WTC11 (cell line): Measurements from ENCODE around the gene MBD3L5. TPM values are rescaled to one million over a fixed set of nuclear protein-coding genes. Genes with fewer than 3 reads are reported as not detected.
"Not testable (repeated sequence)": the region's sequence is repeated elsewhere in the genome, so short reads cannot be mapped to it uniquely, and the experiment has no call there.

Experiments used
- ATAC-seq: fragments of 200-7000 bp; cut with Tn5 transposase; 2 replicates; pipeline ENCODE4 v1.10.0; 2021; ENCODE audit warnings: mild to moderate bottlenecking, moderate library complexity
- CTCF ChIA-PET: fragments of 300-600 bp; sonication (Branson Sonifier 250); formaldehyde crosslinking; loops from one replicate; lab custom pipeline; 2021; ENCODE audit warnings: antibody characterized with exemption; lab: Charles Lee
- POLR2A ChIA-PET: fragments of 350-600 bp; sonication (Branson Sonifier 250); formaldehyde crosslinking; loops from one replicate; lab custom pipeline; 2021; ENCODE audit warnings: antibody characterized with exemption; lab: Charles Lee
- DNase-seq: peaks from one replicate; pipeline ENCODE4 v3.0.0; 2021; ENCODE audit warnings: low spot score
- H3K27ac Mint-ChIP-seq: 2 replicates; pipeline ENCODE4 v1.8.0; 2021; ENCODE audit warnings: mixed read lengths
- H3K27me3 Mint-ChIP-seq: 2 replicates; pipeline ENCODE4 v1.8.0; 2021; ENCODE audit warnings: low read depth, mild to moderate bottlenecking, moderate library complexity, mixed read lengths
- H3K36me3 Mint-ChIP-seq: 2 replicates; pipeline ENCODE4 v1.8.0; 2021; ENCODE audit warnings: mixed read lengths
- H3K4me1 Mint-ChIP-seq: 2 replicates; pipeline ENCODE4 v1.8.0; 2022; ENCODE audit warnings: mixed read lengths
- H3K4me3 Mint-ChIP-seq: 2 replicates; pipeline ENCODE4 v1.8.0; 2021; ENCODE audit warnings: mild to moderate bottlenecking, moderate library complexity, mixed read lengths
- H3K9me3 Mint-ChIP-seq: 2 replicates; pipeline ENCODE4 v1.8.0; 2021; ENCODE audit warnings: mixed read lengths
- E2F4 ChIP-seq: sonication (generic); formaldehyde crosslinking; IDR thresholded peaks from 2 replicates; pipeline ENCODE4 v1.8.1; 2022; ENCODE audit warnings: low read depth, mild to moderate bottlenecking, moderate library complexity, missing genetic modification reagents, borderline replicate concordance
- E2F5 ChIP-seq: sonication (generic); formaldehyde crosslinking; IDR thresholded peaks from 2 replicates; pipeline ENCODE4 v1.8.1; 2022; ENCODE audit warnings: mild to moderate bottlenecking, moderate library complexity, missing genetic modification reagents
- NR1H2 ChIP-seq: sonication (generic); formaldehyde crosslinking; IDR thresholded peaks from 2 replicates; pipeline ENCODE4 v1.9.0; 2021; ENCODE audit warnings: mild to moderate bottlenecking, moderate library complexity, missing genetic modification reagents
- PRRX2 ChIP-seq: fragments of 250-450 bp; sonication (Bioruptor Pico); IDR thresholded peaks from 2 replicates; pipeline ENCODE4 v1.8.0; 2021; ENCODE audit warnings: mild to moderate bottlenecking
- SMAD3 ChIP-seq: sonication (generic); formaldehyde crosslinking; IDR thresholded peaks from 2 replicates; pipeline ENCODE4 v1.8.0; 2022; ENCODE audit warnings: missing genetic modification reagents, mild to moderate bottlenecking, borderline replicate concordance
- SOX15 ChIP-seq: fragments of 250-450 bp; sonication (Bioruptor Pico); IDR thresholded peaks from 2 replicates; pipeline ENCODE4 v1.9.0; 2021; ENCODE audit warnings: mild to moderate bottlenecking
- TEAD4 ChIP-seq: sonication (generic); formaldehyde crosslinking; IDR thresholded peaks from 2 replicates; pipeline ENCODE4 v1.8.0; 2022; ENCODE audit warnings: mild to moderate bottlenecking, missing genetic modification reagents
- ZNF232 ChIP-seq: sonication (generic); formaldehyde crosslinking; IDR thresholded peaks from 2 replicates; pipeline ENCODE4 v1.8.0; 2022; ENCODE audit warnings: mild to moderate bottlenecking, missing genetic modification reagents
- total RNA-seq: library from RNA; stranded (reverse); gene quantifications from 3 replicates; pipeline ENCODE4 v1.2.3, GENCODE V29; 2021
- TF ChIP-seq, protein P1 (sequence below): sonication (generic); formaldehyde crosslinking; IDR thresholded peaks from 2 replicates; pipeline ENCODE4 v1.8.1; 2023; ENCODE audit warnings: mild to moderate bottlenecking, missing genetic modification reagents, moderate library complexity
- TF ChIP-seq, protein P2 (sequence below): sonication (generic); formaldehyde crosslinking; IDR thresholded peaks from 2 replicates; pipeline ENCODE4 v1.8.1; 2022; ENCODE audit warnings: low read depth, missing genetic modification reagents, borderline replicate concordance

The MBD3L5 gene
- total RNA-seq, 1 experiment from 2014 or later = not detected

DNA sequence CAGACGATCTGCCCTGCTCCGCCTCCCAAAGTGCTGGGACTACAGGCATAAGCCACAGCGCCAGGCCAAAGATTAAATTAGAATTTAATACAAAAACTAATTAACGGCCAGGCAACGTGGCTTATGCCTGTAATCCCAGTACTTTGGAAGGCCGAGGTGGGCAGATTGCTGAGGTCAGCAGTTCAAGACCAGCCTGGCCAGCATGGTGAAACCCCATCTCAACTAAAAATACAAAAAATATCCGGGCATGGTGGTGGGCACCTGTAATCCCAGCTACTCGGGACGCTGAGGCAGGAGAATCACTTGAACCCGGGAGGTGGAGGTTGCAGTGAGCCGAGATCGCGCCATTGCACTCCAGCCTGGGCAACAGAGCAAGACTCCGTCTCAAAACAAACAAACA is 25.3 kb downstream of the MBD3L5 start:
- CTCF ChIA-PET = not testable (repeated sequence)

GRCh38 chr19:7056371-7056770 is 26.0 kb downstream of the MBD3L5 start:
- DNase-seq, H3K4me1 Mint-ChIP-seq, ATAC-seq, CTCF ChIA-PET, H3K4me3 Mint-ChIP-seq, H3K27ac Mint-ChIP-seq, H3K36me3 Mint-ChIP-seq, POLR2A ChIA-PET, H3K27me3 Mint-ChIP-seq, H3K9me3 Mint-ChIP-seq: not testable (repeated sequence)

More for the DNA sequence above, 25.3 kb downstream of the MBD3L5 start:
- H3K4me3 Mint-ChIP-seq, H3K9me3 Mint-ChIP-seq, H3K36me3 Mint-ChIP-seq, H3K27ac Mint-ChIP-seq, H3K4me1 Mint-ChIP-seq, POLR2A ChIA-PET, ATAC-seq, DNase-seq, H3K27me3 Mint-ChIP-seq: not testable (repeated sequence)

GRCh38 chr19:7058576-7058975 is 28.2 kb downstream of the MBD3L5 start, which contains the start of gene MBD3L3:
Gene MBD3L3, minus strand, starts transcription at chr19:7058676. Its CDS starts 71 bp downstream, at chr19:7058605.
- POLR2A ChIA-PET, H3K4me3 Mint-ChIP-seq: not testable (repeated sequence)

DNA sequence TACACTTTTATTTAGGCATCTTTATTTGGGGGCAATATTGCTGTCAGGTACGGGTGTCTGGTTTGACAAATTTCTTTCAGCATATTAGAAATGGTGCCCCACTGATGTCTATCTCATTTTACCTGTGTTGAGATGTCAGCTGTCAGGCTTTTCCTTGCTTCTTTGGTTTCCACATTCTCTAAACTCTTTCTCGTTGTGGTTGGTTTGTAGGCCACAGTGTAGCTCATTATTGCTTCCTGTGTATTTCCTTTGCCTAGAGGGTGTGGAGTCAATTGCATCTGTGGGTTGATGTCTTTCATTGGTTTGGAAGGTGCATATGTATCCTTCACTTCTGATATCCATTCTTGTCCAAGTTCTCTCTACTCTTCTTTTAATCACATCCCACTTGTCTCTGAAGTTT is 29.6 kb downstream of the MBD3L5 start:
- ATAC-seq, CTCF ChIA-PET, DNase-seq, H3K4me3 Mint-ChIP-seq, H3K27me3 Mint-ChIP-seq, H3K27ac Mint-ChIP-seq, POLR2A ChIA-PET, H3K4me1 Mint-ChIP-seq, H3K36me3 Mint-ChIP-seq: not testable (repeated sequence)
- peaks cover 18% of the 10 kb centered on the region for H3K9me3 Mint-ChIP-seq

More at GRCh38 chr19:7058576-7058975, 28.2 kb downstream of the MBD3L5 start, which contains the start of gene MBD3L3:
- ATAC-seq, H3K27ac Mint-ChIP-seq, CTCF ChIA-PET, H3K36me3 Mint-ChIP-seq, DNase-seq, H3K9me3 Mint-ChIP-seq, H3K4me1 Mint-ChIP-seq, H3K27me3 Mint-ChIP-seq: not testable (repeated sequence)

GRCh38 chr19:7063339-7063738 is 33.0 kb downstream of the MBD3L5 start:
- Mint-ChIP-seq H3K9me3 (peaks cover 37% of the 10 kb centered on the region), H3K27ac (no peak overlapping the region), H3K4me3 (no peak overlapping the region), H3K4me1 (no peaks in the 10 kb centered on the region), H3K36me3 (peaks cover 11% of the 10 kb centered on the region), H3K27me3 (no peaks in the 10 kb centered on the region)
- ATAC-seq = no peak
- TF ChIP-seq, protein P1, sequence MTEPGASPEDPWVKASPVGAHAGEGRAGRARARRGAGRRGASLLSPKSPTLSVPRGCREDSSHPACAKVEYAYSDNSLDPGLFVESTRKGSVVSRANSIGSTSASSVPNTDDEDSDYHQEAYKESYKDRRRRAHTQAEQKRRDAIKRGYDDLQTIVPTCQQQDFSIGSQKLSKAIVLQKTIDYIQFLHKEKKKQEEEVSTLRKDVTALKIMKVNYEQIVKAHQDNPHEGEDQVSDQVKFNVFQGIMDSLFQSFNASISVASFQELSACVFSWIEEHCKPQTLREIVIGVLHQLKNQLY (CRISPR knock-in tag) = no peak
- no peak for TF ChIP-seq NR1H2 (CRISPR knock-in tag)
- no peak for TF ChIP-seq TEAD4
- TF ChIP-seq E2F4 (CRISPR knock-in tag) = no peak
- no peak for TF ChIP-seq PRRX2 (CRISPR knock-in tag)
- no peak for TF ChIP-seq SOX15 (CRISPR knock-in tag)
- no peak for TF ChIP-seq E2F5
- no peak for TF ChIP-seq ZNF232 (CRISPR knock-in tag)
- no peak for TF ChIP-seq SMAD3
- TF ChIP-seq, protein P2, sequence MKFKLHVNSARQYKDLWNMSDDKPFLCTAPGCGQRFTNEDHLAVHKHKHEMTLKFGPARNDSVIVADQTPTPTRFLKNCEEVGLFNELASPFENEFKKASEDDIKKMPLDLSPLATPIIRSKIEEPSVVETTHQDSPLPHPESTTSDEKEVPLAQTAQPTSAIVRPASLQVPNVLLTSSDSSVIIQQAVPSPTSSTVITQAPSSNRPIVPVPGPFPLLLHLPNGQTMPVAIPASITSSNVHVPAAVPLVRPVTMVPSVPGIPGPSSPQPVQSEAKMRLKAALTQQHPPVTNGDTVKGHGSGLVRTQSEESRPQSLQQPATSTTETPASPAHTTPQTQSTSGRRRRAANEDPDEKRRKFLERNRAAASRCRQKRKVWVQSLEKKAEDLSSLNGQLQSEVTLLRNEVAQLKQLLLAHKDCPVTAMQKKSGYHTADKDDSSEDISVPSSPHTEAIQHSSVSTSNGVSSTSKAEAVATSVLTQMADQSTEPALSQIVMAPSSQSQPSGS = no peak
- ChIA-PET CTCF (no interaction called here), POLR2A (no interaction called here)
- no peak for DNase-seq
